22Rv1 (cell line): ENCODE measurements around the gene CCSER1.

Experiments used
- ZFX ChIP-seq: fragments of 450-650 bp; IDR thresholded peaks from 2 replicates; pipeline ENCODE4 v1.6.1; 2017; ENCODE audit warnings: antibody characterized with exemption, borderline replicate concordance
- TF ChIP-seq, protein P1 (sequence below): fragments of 450-650 bp; IDR thresholded peaks from 2 replicates; pipeline ENCODE4 v1.5.1; 2017; ENCODE audit warnings: mild to moderate bottlenecking

DNA sequence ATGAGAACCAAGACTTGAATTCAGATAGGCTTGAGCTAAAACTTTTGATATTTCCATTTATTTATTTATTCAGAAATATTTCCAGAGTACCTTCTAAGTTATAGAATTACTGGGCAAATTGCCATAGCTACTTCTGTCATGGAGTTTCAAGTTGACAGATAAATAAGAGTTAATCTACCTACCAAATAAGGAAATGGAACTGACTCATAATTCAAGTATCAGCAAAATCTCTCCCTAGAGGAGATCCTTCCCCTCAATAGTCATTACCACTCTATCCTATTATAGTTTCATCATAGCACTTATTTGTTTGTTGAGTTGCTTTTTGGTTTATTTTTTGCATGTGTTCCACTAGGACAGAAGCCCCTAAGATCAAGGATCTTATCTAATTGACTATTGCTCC lies 48.8 kb upstream of the CCSER1 start:
- TF ChIP-seq, protein P1, sequence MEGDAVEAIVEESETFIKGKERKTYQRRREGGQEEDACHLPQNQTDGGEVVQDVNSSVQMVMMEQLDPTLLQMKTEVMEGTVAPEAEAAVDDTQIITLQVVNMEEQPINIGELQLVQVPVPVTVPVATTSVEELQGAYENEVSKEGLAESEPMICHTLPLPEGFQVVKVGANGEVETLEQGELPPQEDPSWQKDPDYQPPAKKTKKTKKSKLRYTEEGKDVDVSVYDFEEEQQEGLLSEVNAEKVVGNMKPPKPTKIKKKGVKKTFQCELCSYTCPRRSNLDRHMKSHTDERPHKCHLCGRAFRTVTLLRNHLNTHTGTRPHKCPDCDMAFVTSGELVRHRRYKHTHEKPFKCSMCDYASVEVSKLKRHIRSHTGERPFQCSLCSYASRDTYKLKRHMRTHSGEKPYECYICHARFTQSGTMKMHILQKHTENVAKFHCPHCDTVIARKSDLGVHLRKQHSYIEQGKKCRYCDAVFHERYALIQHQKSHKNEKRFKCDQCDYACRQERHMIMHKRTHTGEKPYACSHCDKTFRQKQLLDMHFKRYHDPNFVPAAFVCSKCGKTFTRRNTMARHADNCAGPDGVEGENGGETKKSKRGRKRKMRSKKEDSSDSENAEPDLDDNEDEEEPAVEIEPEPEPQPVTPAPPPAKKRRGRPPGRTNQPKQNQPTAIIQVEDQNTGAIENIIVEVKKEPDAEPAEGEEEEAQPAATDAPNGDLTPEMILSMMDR: no peak
- TF ChIP-seq ZFX: no peak
